Brain pericyte (primary cell): Measurements from ENCODE around the gene MYO1G.

Experiments
- DNase-seq: peaks from one replicate; pipeline ENCODE4 v3.0.0-alpha.2; 2012; ENCODE audit warnings: low read depth, low spot score

The MYO1G gene

DNA sequence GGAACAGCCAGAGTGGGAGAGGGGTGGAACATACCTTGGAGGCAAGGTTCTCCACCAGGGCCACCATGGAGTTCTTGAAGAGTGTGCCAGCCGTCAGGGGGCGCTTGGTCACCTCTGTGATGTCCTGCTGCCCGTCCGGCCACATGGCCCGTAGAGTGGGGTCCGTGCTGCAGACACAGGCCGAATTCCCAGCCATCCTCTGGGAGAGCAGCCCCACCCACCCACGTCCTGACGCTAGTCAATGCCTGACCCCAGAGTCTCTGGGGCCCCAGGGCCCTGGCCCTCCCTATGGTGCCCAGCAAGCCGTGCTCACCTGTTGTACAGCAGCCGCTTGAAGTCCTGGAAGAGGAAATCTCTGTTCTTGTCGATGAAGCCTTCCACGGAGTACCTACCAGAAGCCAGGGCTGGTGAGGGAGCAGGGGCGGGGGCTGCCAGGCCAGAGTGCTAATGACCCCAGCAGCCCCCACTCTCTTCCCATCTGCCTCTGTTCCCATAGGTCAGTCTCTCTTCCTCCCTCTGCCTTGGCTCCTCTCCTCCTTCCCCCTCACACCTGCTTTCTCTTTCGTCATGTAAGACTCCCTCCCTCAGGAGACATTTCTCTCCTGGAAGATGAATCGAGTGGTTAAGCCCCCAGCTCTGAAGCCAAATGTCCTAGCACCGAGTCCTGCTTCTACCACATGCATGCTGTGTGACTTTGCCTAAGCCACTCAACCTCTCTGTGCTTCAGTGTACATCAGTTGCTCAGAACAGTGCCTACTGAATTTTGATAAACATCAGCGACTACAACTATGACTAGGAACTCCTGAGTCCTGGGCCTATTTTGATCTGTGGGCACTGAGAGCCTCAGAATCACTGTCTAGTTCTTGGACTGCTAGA is 11.0 kb downstream of the MYO1G start:
- no peak for DNase-seq

- no peak for DNase-seq
Measured at GRCh38 chr7:44966731-44967538, 11.9 kb downstream of the MYO1G start.

DNA sequence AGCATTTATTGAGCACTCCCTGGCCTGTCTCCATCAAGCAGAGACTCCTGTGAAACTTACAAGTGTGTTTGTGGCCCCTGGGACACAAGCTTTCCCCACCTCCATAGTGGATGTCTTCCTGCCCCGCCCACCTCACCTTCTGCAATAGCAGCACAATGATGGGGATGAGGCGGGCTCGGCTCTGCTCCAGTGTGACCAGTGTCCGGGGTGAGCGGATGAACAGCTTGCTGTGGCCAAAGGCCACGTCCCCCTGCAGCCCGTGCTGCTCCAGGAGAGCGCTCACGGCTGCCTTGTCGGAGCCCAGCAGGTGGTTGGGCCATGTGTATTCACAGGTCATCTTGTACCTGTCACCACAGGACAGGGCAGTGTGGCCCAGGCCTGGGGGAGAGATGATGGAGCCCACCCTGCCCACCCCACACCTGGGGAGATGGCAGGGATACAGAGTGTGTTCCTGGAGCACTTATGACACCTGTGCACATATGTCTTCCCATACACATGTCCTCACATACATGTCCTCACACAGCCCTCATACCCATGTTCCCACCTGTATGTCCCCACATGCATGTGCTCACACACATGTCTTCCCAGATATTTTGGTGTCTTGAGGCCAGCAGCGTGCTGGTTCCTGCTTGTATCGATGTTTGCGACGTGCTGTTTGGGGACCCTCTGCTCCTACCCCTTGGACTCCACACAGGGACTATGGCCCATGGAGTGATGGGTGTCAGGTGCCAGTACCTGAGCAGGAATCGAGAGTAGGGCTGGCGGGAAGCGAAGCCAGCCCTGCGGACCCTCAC is 12.7 kb downstream of the MYO1G start:
- DNase-seq = no peak

GRCh38 chr7:44965441-44965903 is 13.3 kb downstream of the MYO1G start:
- no peak for DNase-seq

DNA sequence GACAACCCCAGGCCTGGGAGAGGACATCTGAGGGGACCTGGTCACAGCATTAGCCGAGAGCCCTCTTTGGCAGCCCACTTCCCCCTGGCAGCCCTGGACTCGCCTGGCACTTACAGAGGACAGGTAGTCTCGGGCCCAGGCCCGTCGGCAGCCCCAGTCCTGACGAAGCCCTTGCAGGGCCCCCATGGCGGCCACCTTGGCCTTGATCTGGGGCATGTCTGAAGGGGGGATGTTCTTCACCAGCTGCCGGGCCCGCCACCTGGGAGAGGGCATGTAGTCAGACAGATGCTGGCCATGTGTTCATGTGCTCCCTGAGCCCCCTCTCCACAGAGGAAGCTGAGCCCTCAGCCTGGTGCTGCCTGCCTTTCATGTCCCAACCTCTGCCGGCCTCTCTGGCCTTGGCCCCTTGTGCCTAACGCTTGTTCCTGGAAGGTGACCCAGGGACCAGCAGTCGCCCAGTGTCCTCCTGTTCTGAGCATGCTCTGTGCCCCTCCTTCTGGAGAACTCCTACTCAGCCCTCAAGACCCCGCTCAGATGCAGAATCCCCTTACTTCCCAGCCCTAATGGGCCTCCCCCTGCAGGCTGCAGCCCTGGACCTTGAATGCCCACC is 13.9 kb downstream of the MYO1G start:
- DNase-seq = no peak

DNA sequence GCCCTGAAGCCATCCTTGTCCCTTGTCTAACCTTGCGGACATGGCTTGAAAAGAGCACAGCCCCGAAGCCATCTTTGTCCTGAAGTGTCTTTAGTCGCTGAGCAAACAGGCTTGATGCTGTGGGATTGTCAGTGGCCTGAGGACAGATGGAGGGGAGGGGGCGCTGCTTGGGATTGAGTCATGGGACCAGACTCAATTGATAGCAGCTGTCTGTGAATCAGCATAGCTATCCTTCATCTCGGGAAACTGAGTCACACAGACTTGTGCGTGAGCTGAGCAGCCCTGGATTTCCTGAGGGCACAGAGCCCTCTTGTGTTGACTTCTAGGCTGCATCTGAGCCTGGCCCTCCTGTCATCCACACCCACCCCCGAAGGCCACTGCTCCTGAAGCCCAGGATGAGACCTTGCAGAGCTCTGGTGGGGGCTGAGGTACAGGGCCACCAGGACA is 14.4 kb downstream of the MYO1G start:
- no peak for DNase-seq

DNA sequence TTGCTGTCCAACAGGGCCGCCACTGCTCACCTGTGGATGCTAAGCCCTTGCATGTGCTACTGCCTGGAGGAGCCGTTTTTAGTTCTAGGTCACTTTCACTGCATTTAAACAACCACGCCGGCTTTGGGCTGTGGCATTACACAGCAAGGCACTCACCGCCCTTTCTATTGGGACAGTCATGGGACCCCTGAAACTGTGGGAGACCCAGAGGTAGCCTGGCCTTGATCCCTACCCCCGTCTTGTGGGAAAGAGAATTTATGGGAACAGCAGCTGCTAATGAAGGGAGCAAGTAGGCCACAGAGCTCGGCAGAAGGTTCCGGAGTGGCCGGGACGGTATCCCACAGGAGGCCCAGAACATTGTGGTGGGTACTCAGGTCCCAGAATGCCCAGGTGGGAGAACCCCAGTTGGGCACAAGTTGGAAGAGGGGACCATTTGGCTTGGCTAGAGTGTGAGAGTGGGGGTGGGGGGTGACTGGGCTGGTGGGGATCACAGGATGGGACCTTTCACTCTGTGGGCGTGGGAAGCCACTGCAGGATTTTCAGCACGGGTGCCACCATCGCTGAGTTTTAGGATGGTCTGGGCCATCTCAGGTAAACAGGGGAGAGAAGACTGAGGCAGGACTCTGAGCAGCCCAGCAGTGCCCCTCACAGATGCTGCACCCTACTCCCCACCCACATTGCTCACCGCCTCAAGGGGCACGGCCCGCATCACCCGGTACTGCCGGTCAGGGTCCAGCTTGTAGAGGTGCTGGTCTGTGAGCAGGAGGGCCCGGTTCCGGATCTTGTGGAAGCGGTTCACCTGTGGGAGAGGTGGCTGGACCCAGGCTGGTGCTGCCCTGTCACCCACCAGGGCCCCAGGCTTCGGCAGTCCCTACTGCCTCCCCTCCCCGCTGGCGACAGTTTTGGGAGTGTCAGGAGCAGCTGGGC is 15.2 kb downstream of the MYO1G start:
- no peak for DNase-seq

- DNase-seq = no peak
Measured at GRCh38 chr7:44962483-44963251, 16.1 kb downstream of the MYO1G start.

- no peak for DNase-seq
Measured at GRCh38 chr7:44961844-44962482, 16.9 kb downstream of the MYO1G start.

DNA sequence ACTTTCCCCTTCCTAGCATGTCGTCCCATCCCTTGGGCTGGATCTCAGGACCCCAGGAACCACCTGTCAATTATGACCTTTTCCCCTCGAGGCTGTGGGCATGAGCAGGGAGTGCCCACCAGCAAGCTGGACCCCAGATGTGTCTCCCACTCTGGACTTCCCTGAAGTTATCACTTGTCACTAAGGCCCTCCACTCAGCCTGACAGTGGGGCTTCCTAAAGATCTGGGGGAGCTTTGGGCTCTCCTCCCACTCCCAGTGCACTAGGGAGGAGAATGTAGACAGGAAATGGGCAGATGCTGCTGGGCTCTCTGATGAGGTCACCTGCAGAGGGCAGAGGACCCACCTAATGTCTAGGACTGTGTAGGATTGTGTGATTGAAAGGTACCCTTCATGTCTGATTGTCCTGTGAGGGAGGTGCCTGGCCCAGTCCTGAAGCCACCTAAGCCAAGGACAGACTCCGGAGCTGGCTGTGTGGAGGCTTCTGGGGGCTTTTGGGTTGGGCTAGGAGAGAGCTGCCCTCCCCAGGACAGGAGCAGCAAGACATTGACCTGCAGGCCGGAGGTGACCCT is 18.7 kb downstream of the MYO1G start:
- DNase-seq = no peak

DNA sequence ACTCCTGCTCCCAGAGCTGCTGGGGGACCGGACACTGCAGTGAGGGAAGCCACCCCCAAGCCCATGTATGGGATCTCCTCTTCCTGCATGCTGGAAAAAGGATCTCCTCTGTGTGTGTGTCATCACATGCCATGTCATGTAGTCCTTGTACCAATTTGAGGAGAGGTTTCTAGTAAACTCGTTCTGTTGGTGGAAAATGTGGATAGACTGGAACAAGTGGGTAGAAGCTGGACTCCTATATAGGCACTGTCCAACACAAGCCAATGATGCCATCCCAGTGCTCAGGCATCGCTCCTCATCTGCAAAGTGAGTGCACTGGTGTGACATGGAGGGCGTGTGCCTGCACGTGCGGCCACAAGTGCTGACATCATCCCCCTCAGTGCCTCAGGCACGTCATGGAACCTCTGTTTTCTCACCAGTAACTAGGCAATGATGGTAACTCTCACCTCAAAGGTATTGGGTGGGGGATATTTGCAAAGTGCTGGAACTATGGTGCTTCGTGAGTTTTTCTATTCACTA is 19.3 kb downstream of the MYO1G start:
- no peak for DNase-seq

DNA sequence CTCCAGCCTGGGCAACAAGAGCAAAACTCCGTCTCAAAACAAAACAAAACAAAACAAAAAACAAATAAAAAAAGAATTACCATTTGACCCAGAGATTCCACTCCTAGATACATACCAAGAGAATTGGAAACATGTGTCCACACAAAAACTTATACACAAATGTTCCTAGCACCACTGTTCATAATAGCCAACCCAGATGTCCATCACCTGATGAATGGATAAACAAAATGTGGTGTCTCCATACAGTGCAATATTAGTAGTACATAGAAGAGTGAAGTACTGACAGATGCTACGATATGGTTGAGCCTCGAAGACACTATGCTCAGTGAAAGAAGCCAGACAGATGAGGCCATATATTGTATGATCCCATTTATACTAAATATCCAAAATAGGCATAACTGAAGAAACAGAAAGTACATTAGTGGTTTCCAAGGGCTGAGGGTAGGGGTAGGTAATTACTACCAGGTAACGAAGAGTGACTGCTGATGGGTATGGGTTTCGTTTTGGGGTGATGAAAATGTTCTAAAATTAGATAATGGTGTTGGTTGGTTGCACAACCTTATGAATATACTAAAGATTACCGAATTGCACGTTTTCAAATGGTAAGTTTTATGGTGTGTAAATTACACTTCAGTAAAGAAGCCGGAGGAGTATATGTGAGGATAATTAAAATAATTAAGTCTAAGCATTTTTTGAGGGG is 20.0 kb downstream of the MYO1G start:
- no peak for DNase-seq

DNA sequence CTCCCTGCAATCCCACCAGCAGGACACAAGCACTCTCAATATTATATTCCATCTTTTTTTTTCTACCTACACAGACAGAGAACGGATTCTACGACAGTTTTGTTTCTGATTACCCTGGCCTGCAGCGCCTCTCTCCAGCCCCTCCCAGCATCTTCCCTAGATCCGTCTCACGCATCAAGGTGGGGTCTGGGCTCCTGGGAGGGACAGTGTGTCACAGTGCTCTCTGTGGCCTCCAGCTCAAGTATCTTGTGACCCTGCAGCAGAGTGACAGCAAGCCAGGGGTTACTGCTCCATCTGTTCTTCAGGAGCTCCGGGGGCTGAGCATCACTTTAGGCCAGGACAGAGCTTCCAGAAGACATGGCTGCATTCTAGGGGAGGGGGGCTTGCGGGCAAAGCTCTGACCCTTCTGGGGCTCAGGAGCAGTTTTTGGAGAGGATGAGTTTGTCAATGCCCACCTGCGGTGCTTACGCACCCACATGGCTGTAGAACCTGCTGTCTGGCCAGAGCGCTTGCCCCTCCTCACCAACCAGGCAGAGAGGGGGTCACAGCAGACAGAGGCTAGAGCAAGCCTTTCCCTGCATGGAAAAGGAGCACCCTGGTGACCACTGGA is 22.6 kb downstream of the MYO1G start:
- no peak for DNase-seq

GRCh38 chr7:44955733-44956132 is 23.1 kb downstream of the MYO1G start:
- DNase-seq = no peak

GRCh38 chr7:44953156-44953555 is 25.7 kb downstream of the MYO1G start:
- DNase-seq = no peak

- no peak for DNase-seq
Measured at GRCh38 chr7:44949303-44949702, 29.5 kb downstream of the MYO1G start.

- DNase-seq = no peak
Measured at GRCh38 chr7:44945479-44945878, 33.3 kb downstream of the MYO1G start.
